HCT116 (cell line): Measurements from ENCODE around the gene NBDY. TPM values are rescaled to one million over a fixed set of nuclear protein-coding genes. Genes with fewer than 3 reads are reported as not detected.

ENCODE experiments used
- ATAC-seq: fragments of 200-7000 bp; cut with Tn5 transposase; 2 replicates; pipeline ENCODE4 v1.9.1; 2020; ENCODE audit warnings: mild to moderate bottlenecking, moderate library complexity
- BruUV-seq: library from RNA; stranded (reverse); fragments of 400-500 nt; replicated peaks from 2 replicates; lab custom pipeline; 2021; lab: Mats Ljungman, UMichigan
- CTCF ChIA-PET: fragments of 300-600 bp; sonication (Branson Sonifier 250); formaldehyde crosslinking; loops from one replicate; lab custom pipeline; 2021; ENCODE audit warnings: antibody characterized with exemption; lab: Charles Lee
- POLR2A ChIA-PET: fragments of 300-600, 350-600 bp; sonication (Branson Sonifier 250); formaldehyde crosslinking; loops from one replicate; lab custom pipeline; 2021; ENCODE audit warnings: antibody characterized with exemption; lab: Charles Lee
- RAD21 ChIA-PET, 2 experiments: fragments of 300-600 bp; sonication (Branson Sonifier 250); formaldehyde crosslinking; loops; one replicate each; lab custom pipeline; 2023; ENCODE audit warnings: low total read pairs in 2 of 2; ENCODE audit not compliant: uncharacterized antibody in 2 of 2, unreplicated experiment in 2 of 2, low non-redundant PET in 1 of 2; lab: Charles Lee
- DNase-seq: peaks from one replicate; pipeline ENCODE4 v3.0.0-alpha.2; 2010; ENCODE audit warnings: low read depth, low spot score
- H2AFZ ChIP-seq: fragments of 200-600 bp; shearing (Covaris generic), sonication (generic); 2 replicates; pipeline ENCODE4 v1.6.1; 2017; ENCODE audit warnings: low read depth, mixed run types, mixed read lengths, antibody characterized with exemption, low read length; ENCODE audit not compliant: poor library complexity, severe bottlenecking
- H3K27ac ChIP-seq: 2 replicates; pipeline ENCODE4 v1.5.1; 2012; ENCODE audit warnings: low read depth, low read length
- H3K27me3 ChIP-seq: fragments of 200-600 bp; sonication (generic); 2 replicates; pipeline ENCODE4 v1.6.1; 2016; ENCODE audit warnings: mixed run types, low read length, mixed read lengths; ENCODE audit not compliant: insufficient read depth
- H3K36me3 ChIP-seq, 2 experiments: fragments of 200-500 bp in 1 of 2; fragments of 200-600 bp in 1 of 2; sonication (Bioruptor generic) in 1 of 2; sonication (generic) in 1 of 2; 2 replicates each; pipeline versions ENCODE4 v1.5.1 to v1.6.1; 2014 to 2016; ENCODE audit warnings: low read length in 2 of 2, inconsistent platforms in 1 of 2, mixed read lengths in 1 of 2, mixed run types in 1 of 2; ENCODE audit not compliant: insufficient read depth in 2 of 2, control insufficient read depth in 1 of 2
- H3K4me1 ChIP-seq, 2 experiments: fragments of 200-600 bp in 1 of 2; sonication (generic) in 1 of 2; 2 replicates each; pipeline versions ENCODE4 v1.5.1 to v1.6.1; 2012 to 2017; ENCODE audit warnings: low read length in 2 of 2, inconsistent platforms in 1 of 2, mild to moderate bottlenecking in 1 of 2, mixed read lengths in 1 of 2, mixed run types in 1 of 2, moderate library complexity in 1 of 2; ENCODE audit not compliant: insufficient read depth in 2 of 2, control insufficient read depth in 1 of 2
- H3K4me2 ChIP-seq: fragments of 200-600 bp; sonication (generic); 2 replicates; pipeline ENCODE4 v1.6.1; 2017; ENCODE audit warnings: mixed run types, low read length, mixed read lengths
- H3K4me3 ChIP-seq, 2 experiments: fragments of 200-600 bp in 1 of 2; sonication (generic) in 1 of 2; replicated peaks in 1 of 2; 2 replicates each; pipeline ENCODE4 v1.5.1; 2011 to 2016; ENCODE audit warnings: low read length in 2 of 2, control low read depth in 1 of 2, low read depth in 1 of 2, mild to moderate bottlenecking in 1 of 2, mixed read lengths in 1 of 2, mixed run types in 1 of 2
- H3K79me2 ChIP-seq: fragments of 200-600 bp; sonication (generic); 2 replicates; pipeline ENCODE4 v1.6.1; 2017; ENCODE audit warnings: mild to moderate bottlenecking, mixed run types, low read length, moderate library complexity, mixed read lengths; ENCODE audit not compliant: insufficient read depth
- H3K9ac ChIP-seq: fragments of 200-600 bp; sonication (generic); 2 replicates; pipeline ENCODE4 v1.6.1; 2016; ENCODE audit warnings: low read length, mixed read lengths
- H3K9me2 ChIP-seq: fragments of 200-600 bp; sonication (generic), shearing (Covaris generic); 2 replicates; pipeline ENCODE4 v1.6.1; 2017; ENCODE audit warnings: mixed run types, mild to moderate bottlenecking, moderate library complexity; ENCODE audit not compliant: insufficient read depth
- H3K9me3 ChIP-seq, 2 experiments: fragments of 200-500 bp in 1 of 2; fragments of 200-600 bp in 1 of 2; sonication (Bioruptor generic) in 1 of 2; sonication (generic) in 1 of 2; 2 replicates each; pipeline ENCODE4 v1.6.1; 2014 to 2017; ENCODE audit warnings: low read length in 2 of 2, mixed read lengths in 2 of 2, inconsistent platforms in 1 of 2, low read depth in 1 of 2, mild to moderate bottlenecking in 1 of 2, mixed run types in 1 of 2, moderate library complexity in 1 of 2; ENCODE audit not compliant: control insufficient read depth in 1 of 2, insufficient read depth in 1 of 2
- H4K20me1 ChIP-seq: fragments of 200-600 bp; sonication (generic), shearing (Covaris generic); 2 replicates; pipeline ENCODE4 v1.6.1; 2017; ENCODE audit warnings: mixed run types, mild to moderate bottlenecking, moderate library complexity; ENCODE audit not compliant: insufficient read depth
- CTCF ChIP-seq, 3 experiments: fragments of 200-600 bp in 1 of 3; sonication (generic) in 1 of 3; IDR thresholded peaks in 2 of 3; conservative IDR thresholded peaks in 1 of 3; 2 replicates each; pipeline ENCODE4 v1.5.1; 2012 to 2017; ENCODE audit warnings: low read depth in 2 of 3, low read length in 2 of 3, antibody characterized with exemption in 1 of 3, borderline replicate concordance in 1 of 3, control low read depth in 1 of 3, mild to moderate bottlenecking in 1 of 3, mixed read lengths in 1 of 3, mixed run types in 1 of 3, moderate library complexity in 1 of 3; ENCODE audit not compliant: insufficient read depth in 1 of 3
- EGR1 ChIP-seq: IDR thresholded peaks from 2 replicates; pipeline ENCODE4 v1.6.1; 2012; ENCODE audit warnings: low read depth
- ELF1 ChIP-seq: IDR thresholded peaks from 2 replicates; pipeline ENCODE4 v1.6.1; 2012; ENCODE audit warnings: low read depth, borderline replicate concordance
- EZH2phosphoT487 ChIP-seq: fragments of 200-600 bp; IDR thresholded peaks from 2 replicates; pipeline ENCODE4 v1.6.1; 2018; ENCODE audit warnings: antibody characterized with exemption, borderline replicate concordance
- FOSL1 ChIP-seq: IDR thresholded peaks from 2 replicates; pipeline ENCODE4 v1.6.1; 2012; ENCODE audit warnings: low read depth
- JUND ChIP-seq: IDR thresholded peaks from 2 replicates; pipeline ENCODE4 v1.6.1; 2012
- POLR2A ChIP-seq: IDR thresholded peaks from 2 replicates; pipeline ENCODE4 v1.7.0; 2011; ENCODE audit warnings: borderline replicate concordance; ENCODE audit not compliant: insufficient read depth, insufficient read length; ENCODE audit errors: extremely low read depth
- POLR2AphosphoS5 ChIP-seq: IDR thresholded peaks from 2 replicates; pipeline ENCODE4 v1.6.1; 2011; ENCODE audit warnings: mild to moderate bottlenecking, low read depth, low read length, moderate library complexity
- RAD21 ChIP-seq: IDR thresholded peaks from 2 replicates; pipeline ENCODE4 v1.6.1; 2012; ENCODE audit warnings: low read depth, mild to moderate bottlenecking
- REST ChIP-seq: IDR thresholded peaks from 2 replicates; pipeline ENCODE4 v1.6.1; 2012; ENCODE audit warnings: low read depth
- SIN3A ChIP-seq: IDR thresholded peaks from 2 replicates; pipeline ENCODE4 v1.6.1; 2012; ENCODE audit warnings: low read depth
- SRF ChIP-seq: IDR thresholded peaks from 2 replicates; pipeline ENCODE4 v1.6.1; 2012; ENCODE audit warnings: low read depth
- TCF7L2 ChIP-seq: IDR thresholded peaks from 2 replicates; pipeline ENCODE4 v1.7.0; 2011; ENCODE audit warnings: borderline replicate concordance, inconsistent platforms; ENCODE audit not compliant: insufficient read depth, insufficient read length; ENCODE audit errors: extremely low read depth
- YY1 ChIP-seq: IDR thresholded peaks from 2 replicates; pipeline ENCODE4 v1.6.1; 2011; ENCODE audit warnings: low read length, low read depth, moderate library complexity, mild to moderate bottlenecking; ENCODE audit not compliant: insufficient replicate concordance; ENCODE audit errors: extremely low read depth
- ZFX ChIP-seq: fragments of 450-650 bp; IDR thresholded peaks from 2 replicates; pipeline ENCODE4 v1.6.1; 2017
- ZNF274 ChIP-seq: fragments of 200-500 bp; sonication (Bioruptor generic); IDR thresholded peaks from 2 replicates; pipeline ENCODE4 v1.6.1; 2014; ENCODE audit warnings: mild to moderate bottlenecking, low read depth, low read length, inconsistent platforms
- intact Hi-C: fragments of 100-400 bp; cut with micrococcal nuclease; formaldehyde crosslinking; loops from 2 replicates; pipeline ENCODE4 v1.10.0; 2022
- total RNA-seq: library from RNA; stranded (reverse); gene quantifications from one replicate; pipeline ENCODE4 v1.2.1, GENCODE V29; 2021; ENCODE audit not compliant: unreplicated experiment
- TF ChIP-seq, protein P1 (sequence below): IDR thresholded peaks from 2 replicates; pipeline ENCODE4 v1.6.1; 2011; ENCODE audit warnings: mild to moderate bottlenecking, low read length, moderate library complexity; ENCODE audit not compliant: insufficient replicate concordance; ENCODE audit errors: extremely low read depth
- TF ChIP-seq, protein P2 (sequence below): IDR thresholded peaks from 2 replicates; pipeline ENCODE4 v1.6.1; 2012

Gene NBDY
- total RNA-seq, 1 experiment from 2014 or later, result 65.6 TPM

DNA sequence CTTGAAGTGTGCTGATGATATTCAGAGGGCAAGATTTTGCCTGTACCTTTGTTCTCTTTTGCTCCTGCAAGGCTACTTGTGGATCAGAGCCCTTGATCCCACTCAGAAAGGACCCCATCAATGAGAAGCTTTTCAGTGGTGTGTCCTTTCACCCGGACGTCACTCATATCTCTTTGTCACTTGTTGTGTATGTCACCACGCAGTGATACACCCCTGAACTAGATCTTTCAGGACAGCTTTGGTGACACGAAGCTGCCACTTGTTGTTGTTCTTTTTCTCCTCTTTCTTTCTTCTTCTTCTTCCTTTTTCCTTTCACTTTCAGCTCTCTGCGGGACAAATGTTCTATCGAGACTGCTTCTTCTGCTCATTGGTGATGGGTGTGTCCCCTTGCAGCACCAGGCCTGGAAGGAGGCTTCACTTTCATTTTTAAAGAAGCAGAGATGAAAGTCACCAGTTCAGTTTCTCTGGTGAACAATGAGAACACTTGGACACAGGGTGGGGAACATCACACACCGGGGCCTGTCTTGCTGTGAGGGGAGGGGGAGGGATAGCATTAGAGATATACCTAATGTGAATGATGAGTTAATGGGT, 83.6 kb downstream of the NBDY start:
- Histone ChIP-seq H3K27me3 (no peaks in the 10 kb centered on the region), H3K4me2 (no peak overlapping the region), H3K9ac (no peak overlapping the region), H2AFZ (no peak overlapping the region), H3K9me2 (no peaks in the 10 kb centered on the region), H3K27ac (no peak overlapping the region), H4K20me1 (no peaks in the 10 kb centered on the region), H3K79me2 (no peaks in the 10 kb centered on the region; the same call in 1 of the 2 replicates), H3K36me3 (no peaks in the 10 kb centered on the region), H3K4me3 (no peak overlapping the region), H3K9me3 (no peaks in the 10 kb centered on the region), H3K4me1 (no peaks in the 10 kb centered on the region)
- DNase-seq, result no peak
- ChIA-PET CTCF (no interaction called here), POLR2A (no interaction called here), RAD21 (no interaction called here)
- ATAC-seq, result no peak
- no peak for TF ChIP-seq SIN3A
- TF ChIP-seq JUND, result no peak
- TF ChIP-seq YY1, result no peak
- no peak for TF ChIP-seq ZNF274
- TF ChIP-seq POLR2A, result no peak
- TF ChIP-seq CTCF (IDR thresholded peaks at IDR 0.05 in 2 of 3, conservative IDR thresholded peaks at IDR 0.05 in 1 of 3; ENCODE audit: borderline replicate concordance in 1 of 3, insufficient read depth in 1 of 3, low read depth in 2 of 3, low read length in 2 of 3), result no peak
- TF ChIP-seq TCF7L2, result no peak
- no peak for TF ChIP-seq EZH2phosphoT487
- no peak for TF ChIP-seq POLR2AphosphoS5
- no peak for TF ChIP-seq SRF
- TF ChIP-seq EGR1, result no peak
- no peak for TF ChIP-seq ELF1
- no peak for TF ChIP-seq FOSL1
- no peak for TF ChIP-seq REST
- no peak for TF ChIP-seq RAD21
- TF ChIP-seq, protein P1, sequence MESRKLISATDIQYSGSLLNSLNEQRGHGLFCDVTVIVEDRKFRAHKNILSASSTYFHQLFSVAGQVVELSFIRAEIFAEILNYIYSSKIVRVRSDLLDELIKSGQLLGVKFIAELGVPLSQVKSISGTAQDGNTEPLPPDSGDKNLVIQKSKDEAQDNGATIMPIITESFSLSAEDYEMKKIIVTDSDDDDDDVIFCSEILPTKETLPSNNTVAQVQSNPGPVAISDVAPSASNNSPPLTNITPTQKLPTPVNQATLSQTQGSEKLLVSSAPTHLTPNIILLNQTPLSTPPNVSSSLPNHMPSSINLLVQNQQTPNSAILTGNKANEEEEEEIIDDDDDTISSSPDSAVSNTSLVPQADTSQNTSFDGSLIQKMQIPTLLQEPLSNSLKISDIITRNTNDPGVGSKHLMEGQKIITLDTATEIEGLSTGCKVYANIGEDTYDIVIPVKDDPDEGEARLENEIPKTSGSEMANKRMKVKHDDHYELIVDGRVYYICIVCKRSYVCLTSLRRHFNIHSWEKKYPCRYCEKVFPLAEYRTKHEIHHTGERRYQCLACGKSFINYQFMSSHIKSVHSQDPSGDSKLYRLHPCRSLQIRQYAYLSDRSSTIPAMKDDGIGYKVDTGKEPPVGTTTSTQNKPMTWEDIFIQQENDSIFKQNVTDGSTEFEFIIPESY, result no peak
- TF ChIP-seq, protein P2, sequence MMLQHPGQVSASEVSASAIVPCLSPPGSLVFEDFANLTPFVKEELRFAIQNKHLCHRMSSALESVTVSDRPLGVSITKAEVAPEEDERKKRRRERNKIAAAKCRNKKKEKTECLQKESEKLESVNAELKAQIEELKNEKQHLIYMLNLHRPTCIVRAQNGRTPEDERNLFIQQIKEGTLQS, result no peak
- TF ChIP-seq ZFX, result no peak
- intact Hi-C loops, result no loop called here
- BruUV-seq, result no TSS peak
